Measurements from ENCODE around the gene EIF3M.

DNA sequence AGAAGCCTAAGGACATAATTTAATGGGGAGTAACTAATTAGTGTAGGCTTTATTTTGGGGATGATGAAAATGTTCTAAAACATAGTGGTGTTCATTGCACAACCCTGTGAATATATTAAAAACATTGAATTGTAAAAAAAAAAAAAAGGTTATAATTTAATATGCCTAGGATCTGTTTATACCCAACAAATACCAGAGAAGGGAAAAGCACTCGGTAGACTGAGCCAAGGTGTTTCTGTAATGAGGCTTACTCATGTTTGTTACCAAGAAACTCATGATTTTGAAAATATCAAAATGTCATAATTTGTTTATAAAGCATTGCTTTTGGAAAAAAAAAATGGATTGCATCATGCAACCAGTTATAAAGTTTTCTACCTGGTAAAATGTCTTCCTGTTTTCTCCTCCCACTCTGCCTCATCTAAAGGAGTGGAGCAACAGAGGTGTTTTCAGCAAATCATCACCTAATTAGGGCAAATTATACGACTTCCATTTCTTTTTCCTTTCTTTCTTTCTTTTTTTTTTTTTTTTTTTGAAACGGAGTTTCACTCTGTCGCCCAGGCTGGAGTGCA, 14.2 kb upstream of the EIF3M start:
- TF ChIP-seq, protein P1, sequence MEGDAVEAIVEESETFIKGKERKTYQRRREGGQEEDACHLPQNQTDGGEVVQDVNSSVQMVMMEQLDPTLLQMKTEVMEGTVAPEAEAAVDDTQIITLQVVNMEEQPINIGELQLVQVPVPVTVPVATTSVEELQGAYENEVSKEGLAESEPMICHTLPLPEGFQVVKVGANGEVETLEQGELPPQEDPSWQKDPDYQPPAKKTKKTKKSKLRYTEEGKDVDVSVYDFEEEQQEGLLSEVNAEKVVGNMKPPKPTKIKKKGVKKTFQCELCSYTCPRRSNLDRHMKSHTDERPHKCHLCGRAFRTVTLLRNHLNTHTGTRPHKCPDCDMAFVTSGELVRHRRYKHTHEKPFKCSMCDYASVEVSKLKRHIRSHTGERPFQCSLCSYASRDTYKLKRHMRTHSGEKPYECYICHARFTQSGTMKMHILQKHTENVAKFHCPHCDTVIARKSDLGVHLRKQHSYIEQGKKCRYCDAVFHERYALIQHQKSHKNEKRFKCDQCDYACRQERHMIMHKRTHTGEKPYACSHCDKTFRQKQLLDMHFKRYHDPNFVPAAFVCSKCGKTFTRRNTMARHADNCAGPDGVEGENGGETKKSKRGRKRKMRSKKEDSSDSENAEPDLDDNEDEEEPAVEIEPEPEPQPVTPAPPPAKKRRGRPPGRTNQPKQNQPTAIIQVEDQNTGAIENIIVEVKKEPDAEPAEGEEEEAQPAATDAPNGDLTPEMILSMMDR (IDR thresholded peaks at IDR 0.05; ENCODE audit: poor library complexity), result no peak
- no peak for TF ChIP-seq EZH2 (IDR thresholded peaks at IDR 0.05; ENCODE audit: borderline replicate concordance)
- no peak for TF ChIP-seq EZH2phosphoT487 (IDR thresholded peaks at IDR 0.05; ENCODE audit: low read depth, severe bottlenecking, unreplicated experiment)

Data from hepatocyte (in vitro differentiated cells).